Measurements from ENCODE around the gene MTMR10.

GRCh38 chr15:30922480-30923311, 68.7 kb downstream of the MTMR10 start:
- TF ChIP-seq CTCF (IDR thresholded peaks at IDR 0.05) = no peak
- no peak for TF ChIP-seq POLR2A (IDR thresholded peaks at IDR 0.05)
